NCI-H1694 treated with DMSO at 0.1 percent for 48 hours (cell line): ENCODE measurements around the gene WNK1.

Experiments used
- DNase-seq: peaks from one replicate; lab custom pipeline; 2025; lab: John Stamatoyannopoulos, UW

Gene WNK1

DNA sequence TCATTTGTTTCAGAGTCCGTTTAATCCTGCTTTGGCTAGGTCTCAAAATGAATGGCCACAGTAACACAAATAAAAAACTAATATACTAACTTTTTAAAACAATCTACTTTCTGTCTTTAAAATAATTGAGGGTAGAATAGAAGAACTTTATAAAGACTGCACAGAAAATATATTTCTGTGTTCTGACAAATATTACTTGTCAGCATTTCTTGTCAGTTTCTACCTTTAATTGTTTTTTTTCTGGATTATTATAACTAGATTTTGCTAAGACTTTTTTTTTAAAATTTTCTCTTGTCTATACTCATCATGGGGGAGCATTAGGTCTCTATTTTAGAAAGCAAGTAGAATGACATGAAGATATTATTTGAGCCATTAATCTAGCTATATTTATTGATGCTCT lies 110.9 kb downstream of the WNK1 start:
- no peak for DNase-seq

DNA sequence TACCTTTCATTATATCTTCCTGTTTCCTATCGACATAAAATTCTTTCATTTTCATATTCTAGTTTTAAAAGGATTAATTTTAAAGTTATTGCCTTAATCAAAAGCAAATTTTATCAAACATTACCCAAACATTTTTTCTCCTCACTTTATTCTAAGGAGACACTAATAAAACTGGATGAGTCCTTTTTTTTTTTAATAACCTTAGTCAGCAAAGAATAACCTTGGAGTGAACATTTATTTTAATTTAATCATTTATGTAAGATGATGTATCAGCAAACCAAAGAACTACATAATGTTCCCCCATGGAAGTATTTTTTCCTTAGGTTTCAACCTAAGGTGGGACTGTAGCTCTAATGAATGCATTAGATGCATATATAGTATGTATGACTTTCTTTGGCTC lies 113.2 kb downstream of the WNK1 start:
- no peak for DNase-seq

GRCh38 chr12:867905-868304 lies 115.5 kb downstream of the WNK1 start:
- DNase-seq, result no peak

- no peak for DNase-seq
Observed at GRCh38 chr12:868722-869121, 116.3 kb downstream of the WNK1 start.

DNA sequence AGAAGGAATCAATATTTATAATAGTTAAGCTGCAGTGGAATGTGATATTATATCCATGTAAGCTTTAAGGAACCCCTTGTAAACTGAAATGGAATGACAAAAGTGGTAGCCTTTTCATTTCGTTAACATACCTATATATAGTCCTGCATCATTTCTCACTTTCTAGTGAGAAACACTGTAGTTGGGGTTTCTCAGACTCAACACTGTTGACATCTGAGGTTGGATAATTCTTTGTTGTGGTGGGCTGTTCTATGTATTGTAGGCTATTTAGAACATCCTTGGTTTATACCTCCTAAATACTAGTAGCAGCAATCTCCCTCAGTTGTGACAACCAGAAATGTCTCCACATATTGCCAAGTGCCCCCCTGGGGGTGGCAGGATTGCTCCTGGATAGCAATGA lies 118.0 kb downstream of the WNK1 start:
- DNase-seq, result no peak

GRCh38 chr12:873954-874353 lies 121.6 kb downstream of the WNK1 start:
- DNase-seq, result no peak

GRCh38 chr12:879641-880040 lies 127.3 kb downstream of the WNK1 start:
- peak; percentile 96 for DNase-seq

DNA sequence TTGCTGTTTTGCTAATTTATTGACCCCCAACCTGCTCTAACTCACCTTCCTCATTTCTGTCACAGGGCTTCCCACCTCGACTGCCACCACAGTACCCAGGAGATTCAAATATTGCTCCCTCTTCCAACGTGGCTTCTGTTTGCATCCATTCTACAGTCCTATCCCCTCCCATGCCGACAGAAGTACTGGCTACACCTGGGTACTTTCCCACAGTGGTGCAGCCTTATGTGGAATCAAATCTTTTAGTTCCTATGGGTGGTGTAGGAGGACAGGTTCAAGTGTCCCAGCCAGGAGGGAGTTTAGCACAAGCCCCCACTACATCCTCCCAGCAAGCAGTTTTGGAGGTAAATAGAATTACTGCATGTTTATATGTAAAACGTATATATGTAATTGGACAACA lies 128.3 kb downstream of the WNK1 start:
- DNase-seq, result no peak

GRCh38 chr12:884746-885414 lies 132.5 kb downstream of the WNK1 start:
- no peak for DNase-seq

DNA sequence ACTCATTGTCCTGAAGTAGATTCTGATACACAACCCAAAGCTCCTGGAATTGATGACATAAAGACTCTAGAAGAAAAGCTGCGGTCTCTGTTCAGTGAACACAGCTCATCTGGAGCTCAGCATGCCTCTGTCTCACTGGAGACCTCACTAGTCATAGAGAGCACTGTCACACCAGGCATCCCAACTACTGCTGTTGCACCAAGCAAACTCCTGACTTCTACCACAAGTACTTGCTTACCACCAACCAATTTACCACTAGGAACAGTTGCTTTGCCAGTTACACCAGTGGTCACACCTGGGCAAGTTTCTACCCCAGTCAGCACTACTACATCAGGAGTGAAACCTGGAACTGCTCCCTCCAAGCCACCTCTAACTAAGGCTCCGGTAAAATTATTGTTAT lies 133.3 kb downstream of the WNK1 start:
- no peak for DNase-seq

DNA sequence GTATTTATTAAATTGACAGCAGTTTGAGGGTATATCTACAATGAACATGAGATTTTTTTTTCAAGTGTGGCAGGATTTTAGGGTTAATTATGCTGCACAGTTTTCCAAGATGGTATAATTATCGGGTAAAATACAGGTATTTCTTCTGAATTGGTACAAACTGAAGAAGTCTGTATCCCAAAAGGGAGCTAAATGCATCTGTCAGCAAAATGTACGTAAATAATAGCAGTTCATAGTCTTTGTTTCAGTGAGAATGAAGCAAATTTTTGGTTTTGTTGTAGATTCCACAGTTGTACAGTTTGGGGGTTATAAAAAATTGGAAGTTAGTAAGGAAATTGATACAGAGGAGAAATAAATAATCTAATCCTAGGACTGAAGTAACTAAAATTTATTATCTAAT lies 133.8 kb downstream of the WNK1 start:
- DNase-seq, result no peak

- DNase-seq, result no peak
Observed at GRCh38 chr12:894226-894625, 141.8 kb downstream of the WNK1 start.

- no peak for DNase-seq
Observed at GRCh38 chr12:896031-896430, 143.7 kb downstream of the WNK1 start.

DNA sequence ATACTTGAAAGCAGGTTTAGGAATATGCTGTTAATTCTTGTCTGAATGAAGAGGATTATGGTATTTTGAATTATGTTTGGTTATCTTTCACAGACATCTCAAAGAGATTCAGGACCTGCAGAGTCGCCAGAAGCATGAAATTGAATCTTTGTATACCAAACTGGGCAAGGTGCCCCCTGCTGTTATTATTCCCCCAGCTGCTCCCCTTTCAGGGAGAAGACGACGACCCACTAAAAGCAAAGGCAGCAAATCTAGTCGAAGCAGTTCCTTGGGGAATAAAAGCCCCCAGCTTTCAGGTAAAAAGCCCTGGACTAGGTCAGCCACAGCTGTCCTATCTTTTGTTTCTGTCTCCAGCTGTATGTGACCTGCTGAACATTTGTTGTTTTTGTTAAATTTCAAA lies 145.0 kb downstream of the WNK1 start:
- DNase-seq, result no peak

- DNase-seq, result no peak
Observed at GRCh38 chr12:902581-902980, 150.2 kb downstream of the WNK1 start.

GRCh38 chr12:903055-903454 lies 150.7 kb downstream of the WNK1 start:
- DNase-seq, result no peak

DNA sequence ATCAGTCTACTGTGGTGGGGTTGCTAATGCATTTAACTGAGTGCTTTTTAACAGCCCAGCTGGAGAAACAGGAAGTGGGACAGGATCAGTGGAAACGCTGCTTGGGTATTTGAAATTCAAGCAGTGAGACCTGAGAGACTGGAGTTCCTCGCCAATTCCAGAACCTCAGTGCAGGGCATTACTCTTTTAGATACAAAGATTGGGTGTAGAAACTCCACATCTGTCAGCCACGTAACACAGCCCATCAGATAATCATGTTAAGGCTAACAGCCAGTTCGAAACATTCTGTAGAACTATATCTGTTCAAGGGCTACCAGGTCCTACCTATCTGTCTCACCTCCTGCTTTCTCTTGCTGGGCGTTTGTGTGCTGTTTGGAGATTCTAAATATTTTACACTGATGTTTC lies 151.6 kb downstream of the WNK1 start:
- no peak for DNase-seq

DNA sequence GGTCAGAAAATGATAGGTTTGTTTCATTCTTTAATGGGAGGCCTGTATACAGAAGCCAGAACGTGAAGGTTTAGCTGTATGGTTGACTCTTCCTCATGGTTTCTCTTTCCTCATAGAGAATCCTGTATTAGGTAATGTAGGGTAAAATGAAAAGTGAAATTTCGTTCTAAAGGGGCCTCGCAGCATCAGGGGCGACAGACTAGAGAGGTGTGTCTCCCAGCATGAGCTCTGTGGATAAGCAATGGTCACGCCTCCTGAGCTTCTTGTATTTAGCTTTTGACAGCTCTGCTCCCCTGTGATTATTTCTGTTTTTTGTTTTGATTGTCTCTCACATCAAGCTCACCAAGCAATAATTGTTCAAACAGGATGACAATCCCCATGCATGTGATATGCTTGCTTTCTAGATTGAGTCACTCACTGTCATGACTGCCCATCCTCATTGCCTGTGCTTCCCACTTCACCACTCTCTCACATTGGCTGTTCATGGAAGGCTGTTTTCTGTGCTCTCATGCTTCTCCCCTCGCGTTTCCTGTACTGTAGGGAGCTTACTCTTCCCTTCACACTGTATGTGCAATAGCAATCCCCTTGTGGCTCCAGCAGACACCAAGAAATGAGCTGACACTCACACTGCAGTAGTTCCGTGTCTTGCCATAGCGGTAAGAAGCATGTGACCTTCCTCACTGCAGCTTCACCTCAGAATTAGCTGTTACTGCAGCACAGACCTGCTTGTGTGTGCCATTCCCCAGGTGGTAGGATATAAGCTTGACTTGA lies 153.1 kb downstream of the WNK1 start:
- DNase-seq, result no peak

GRCh38 chr12:906062-906585 lies 153.7 kb downstream of the WNK1 start:
- no peak for DNase-seq

- DNase-seq, result no peak
Observed at GRCh38 chr12:907413-908185, 155.2 kb downstream of the WNK1 start.

DNA sequence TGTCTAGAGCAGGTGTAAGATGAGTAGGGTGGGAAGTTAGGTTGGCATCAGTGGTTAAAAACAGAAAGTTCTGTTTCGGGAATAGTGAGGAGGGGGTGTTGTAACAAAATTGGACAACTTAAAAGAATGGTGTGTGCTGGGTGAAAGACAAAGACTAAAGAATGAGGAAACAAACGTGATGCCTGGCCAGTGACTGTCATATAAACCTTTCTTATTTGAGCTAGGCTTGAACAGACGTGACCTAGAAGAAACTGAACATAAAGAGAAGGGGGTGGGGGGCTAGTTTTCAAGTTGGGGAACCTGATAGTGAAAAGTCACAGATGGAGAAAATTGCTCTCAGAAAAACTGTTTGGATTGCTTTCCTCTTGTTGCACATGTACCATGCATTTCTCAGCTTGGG lies 157.5 kb downstream of the WNK1 start:
- no peak for DNase-seq

GRCh38 chr12:910416-910815 lies 158.0 kb downstream of the WNK1 start:
- no peak for DNase-seq
